ENCODE data around the gene CLMN. TPM values are rescaled to one million over a fixed set of nuclear protein-coding genes. Genes with fewer than 3 reads are reported as not detected.

The CLMN gene
- total and polyA plus RNA-seq, 2 experiments from 2014 or later: 15.7 to 40.0 TPM

GRCh38 chr14:95352481-95352880, 32.8 kb upstream of the CLMN start:
- Histone ChIP-seq H3K9me3 (ENCODE audit: low read depth) (peaks cover 3% of the 10 kb centered on the region), H3K79me2 (no peaks in the 10 kb centered on the region), H3K27ac (no peak overlapping the region), H2AFZ (no peak overlapping the region), H3K27me3 (no peaks in the 10 kb centered on the region), H3K4me3 (no peak overlapping the region), H3K9me2 (replicated peaks; ENCODE audit: insufficient read depth) (no peaks in the 10 kb centered on the region), H3K36me3 (replicated peaks; ENCODE audit: insufficient read depth, low read depth) (no peaks in the 10 kb centered on the region), H3K4me2 (no peak overlapping the region), H3K4me1 (ENCODE audit: insufficient read depth) (no peaks in the 10 kb centered on the region), H4K20me1 (ENCODE audit: insufficient read depth, poor library complexity, severe bottlenecking) (no peaks in the 10 kb centered on the region)
- no peak for DNase-seq (ENCODE audit: low spot score)
- 83% methylated on average over 5 of the region's 5 CpGs for WGBS (ENCODE audit: low lambda C conversion rate, missing lambda C conversion rate)
- TF ChIP-seq EZH2phosphoT487 (IDR thresholded peaks at IDR 0.05; ENCODE audit: low read depth, severe bottlenecking, unreplicated experiment): no peak
- TF ChIP-seq CTCF (IDR thresholded peaks at IDR 0.05; ENCODE audit: poor library complexity): no peak
- TF ChIP-seq EZH2 (IDR thresholded peaks at IDR 0.05; ENCODE audit: borderline replicate concordance): no peak

GRCh38 chr14:95349241-95349640, 29.5 kb upstream of the CLMN start:
- no peak for TF ChIP-seq CTCF (IDR thresholded peaks at IDR 0.05; ENCODE audit: poor library complexity)
- TF ChIP-seq EZH2phosphoT487 (IDR thresholded peaks at IDR 0.05; ENCODE audit: low read depth, severe bottlenecking, unreplicated experiment): no peak
- TF ChIP-seq EZH2 (IDR thresholded peaks at IDR 0.05; ENCODE audit: borderline replicate concordance): no peak
- Histone ChIP-seq H3K4me2 (no peak overlapping the region), H3K9me3 (ENCODE audit: low read depth) (peaks cover 3% of the 10 kb centered on the region), H3K9me2 (replicated peaks; ENCODE audit: insufficient read depth) (no peaks in the 10 kb centered on the region), H3K36me3 (replicated peaks; ENCODE audit: insufficient read depth, low read depth) (no peaks in the 10 kb centered on the region), H3K79me2 (no peaks in the 10 kb centered on the region), H3K27ac (no peak overlapping the region), H3K4me1 (ENCODE audit: insufficient read depth) (no peaks in the 10 kb centered on the region), H4K20me1 (ENCODE audit: insufficient read depth, poor library complexity, severe bottlenecking) (no peaks in the 10 kb centered on the region), H3K27me3 (no peaks in the 10 kb centered on the region), H3K4me3 (no peak overlapping the region), H2AFZ (no peak overlapping the region)
- no peak for DNase-seq (ENCODE audit: low spot score)
- 82% methylated on average over 6 of the region's 6 CpGs for WGBS (ENCODE audit: low lambda C conversion rate, missing lambda C conversion rate)

GRCh38 chr14:95348395-95349080, 28.8 kb upstream of the CLMN start:
- WGBS (ENCODE audit: low lambda C conversion rate, missing lambda C conversion rate): 82% methylated on average over 10 of the region's 10 CpGs
- H3K9me3 ChIP-seq (ENCODE audit: low read depth): no peaks in the 10 kb centered on the region
- H2AFZ ChIP-seq: no peak overlapping the region
- H3K4me3 ChIP-seq: no peak overlapping the region
- no peak overlapping the region for H3K4me2 ChIP-seq
- H3K27me3 ChIP-seq: no peaks in the 10 kb centered on the region
- H3K9me2 ChIP-seq (replicated peaks; ENCODE audit: insufficient read depth): no peaks in the 10 kb centered on the region
- DNase-seq (ENCODE audit: low spot score): no peak
- H3K79me2 ChIP-seq: no peaks in the 10 kb centered on the region
- H3K36me3 ChIP-seq (replicated peaks; ENCODE audit: insufficient read depth, low read depth): no peaks in the 10 kb centered on the region
- no peaks in the 10 kb centered on the region for H4K20me1 ChIP-seq (ENCODE audit: insufficient read depth, poor library complexity, severe bottlenecking)
- TF ChIP-seq EZH2phosphoT487 (IDR thresholded peaks at IDR 0.05; ENCODE audit: low read depth, severe bottlenecking, unreplicated experiment) (no peak), CTCF (IDR thresholded peaks at IDR 0.05; ENCODE audit: poor library complexity) (no peak), EZH2 (IDR thresholded peaks at IDR 0.05; ENCODE audit: borderline replicate concordance) (no peak)
- no peaks in the 10 kb centered on the region for H3K4me1 ChIP-seq (ENCODE audit: insufficient read depth)
- no peak overlapping the region for H3K27ac ChIP-seq
